H1 (cell line): ENCODE data around the gene KMT5B. TPM values are rescaled to one million over a fixed set of nuclear protein-coding genes. Genes with fewer than 3 reads are reported as not detected.

ENCODE experiments used
- ASH2L ChIP-seq: fragments of 200-600, 300-600 bp; sonication (generic); IDR thresholded peaks from one replicate; pipeline ENCODE4 v1.7.1; 2017; ENCODE audit warnings: low read length
- CEBPB ChIP-seq: IDR thresholded peaks from 2 replicates; pipeline ENCODE4 v1.6.1; 2012; ENCODE audit warnings: low read depth, low read length
- CHD2 ChIP-seq: IDR thresholded peaks from 2 replicates; pipeline ENCODE4 v1.6.1; 2012; ENCODE audit warnings: low read length, improper control_type of control experiment
- GABPA ChIP-seq: IDR thresholded peaks from 2 replicates; pipeline ENCODE4 v1.6.1; 2011; ENCODE audit warnings: mild to moderate bottlenecking, low read length, moderate library complexity, borderline replicate concordance; ENCODE audit not compliant: insufficient read depth
- JUND ChIP-seq: IDR thresholded peaks from 2 replicates; pipeline ENCODE4 v1.6.1; 2011; ENCODE audit warnings: mild to moderate bottlenecking, improper control_type of control experiment, low read length
- KDM1A ChIP-seq: fragments of 200-600, 300-600 bp; sonication (generic); IDR thresholded peaks from 2 replicates; pipeline ENCODE4 v1.7.1; 2016; ENCODE audit warnings: mild to moderate bottlenecking, low read length, borderline replicate concordance
- PHF8 ChIP-seq: fragments of 200-600 bp; sonication (generic); conservative IDR thresholded peaks from 2 replicates; pipeline ENCODE4 v1.7.1; 2012; ENCODE audit warnings: low read depth, mild to moderate bottlenecking, inconsistent platforms, low read length, moderate library complexity
- SP1 ChIP-seq: IDR thresholded peaks from 2 replicates; pipeline ENCODE4 v1.6.1; 2011; ENCODE audit warnings: low read depth, low read length
- TAF7 ChIP-seq: optimal IDR thresholded peaks from 2 replicates; pipeline ENCODE3; 2011; ENCODE audit warnings: low read depth, mild to moderate bottlenecking, inconsistent platforms, low read length, moderate library complexity, borderline replicate concordance
- polyA plus RNA-seq, 7 experiments: library from polyadenylated mRNA; depleted of rRNA in 3 of 7; stranded (reverse) in 5 of 7; unstranded in 2 of 7; fragments of >200 nt in 5 of 7; fragments of 200-250 nt in 2 of 7; gene quantifications; 1 replicate in 5 of 7; 2 replicates in 1 of 7; 4 replicates in 1 of 7; pipeline versions ENCODE4 v1.2.1 to v1.2.3, GENCODE V29; 2011 to 2013; ENCODE audit warnings: missing spikeins in 2 of 7, mixed read lengths in 2 of 7
- total RNA-seq: library from RNA; stranded (reverse); fragmentation: NEBNext Ultra II Directional; extraction: Animal tissue kit (Norgen Biotek cat#: 25700); gene quantifications from 2 replicates; pipeline ENCODE4 v1.2.1, GENCODE V29; 2021
- TF ChIP-seq, protein P1 (sequence below): fragments of 300-600 bp; sonication (generic); IDR thresholded peaks from 2 replicates; pipeline ENCODE4 v1.7.1; 2012; ENCODE audit warnings: low read length, moderate library complexity, mild to moderate bottlenecking, inconsistent platforms; ENCODE audit not compliant: insufficient replicate concordance
- TF ChIP-seq, protein P2 (sequence below): IDR thresholded peaks from 2 replicates; pipeline ENCODE4 v1.6.1; 2012; ENCODE audit warnings: inconsistent platforms

Gene KMT5B
- total and polyA plus RNA-seq, 2 of the 8 experiments (the other 6 are each of a cell fraction or from before 2014, with no cell fraction given), result 11.0 to 40.8 TPM

DNA sequence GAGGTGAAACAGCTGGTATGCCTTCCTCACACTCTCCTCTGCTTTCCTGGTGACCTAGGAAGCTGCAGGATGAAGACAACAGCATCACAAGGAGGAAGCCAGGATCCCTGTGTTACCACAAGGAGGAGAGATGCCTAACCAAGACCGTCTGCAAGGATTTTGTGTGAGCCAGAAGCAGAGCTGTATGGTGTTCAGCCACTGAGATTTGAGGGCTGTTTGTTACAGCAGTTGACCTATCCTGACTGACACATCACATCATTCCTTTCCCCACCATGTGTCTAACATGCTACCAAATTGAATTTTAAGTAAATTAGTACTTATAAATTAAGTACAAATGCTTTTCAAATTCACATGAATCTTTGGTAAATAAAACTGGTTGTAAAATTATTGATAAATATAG, 83.0 kb downstream of the KMT5B start (continued):
- TF ChIP-seq, protein P1, sequence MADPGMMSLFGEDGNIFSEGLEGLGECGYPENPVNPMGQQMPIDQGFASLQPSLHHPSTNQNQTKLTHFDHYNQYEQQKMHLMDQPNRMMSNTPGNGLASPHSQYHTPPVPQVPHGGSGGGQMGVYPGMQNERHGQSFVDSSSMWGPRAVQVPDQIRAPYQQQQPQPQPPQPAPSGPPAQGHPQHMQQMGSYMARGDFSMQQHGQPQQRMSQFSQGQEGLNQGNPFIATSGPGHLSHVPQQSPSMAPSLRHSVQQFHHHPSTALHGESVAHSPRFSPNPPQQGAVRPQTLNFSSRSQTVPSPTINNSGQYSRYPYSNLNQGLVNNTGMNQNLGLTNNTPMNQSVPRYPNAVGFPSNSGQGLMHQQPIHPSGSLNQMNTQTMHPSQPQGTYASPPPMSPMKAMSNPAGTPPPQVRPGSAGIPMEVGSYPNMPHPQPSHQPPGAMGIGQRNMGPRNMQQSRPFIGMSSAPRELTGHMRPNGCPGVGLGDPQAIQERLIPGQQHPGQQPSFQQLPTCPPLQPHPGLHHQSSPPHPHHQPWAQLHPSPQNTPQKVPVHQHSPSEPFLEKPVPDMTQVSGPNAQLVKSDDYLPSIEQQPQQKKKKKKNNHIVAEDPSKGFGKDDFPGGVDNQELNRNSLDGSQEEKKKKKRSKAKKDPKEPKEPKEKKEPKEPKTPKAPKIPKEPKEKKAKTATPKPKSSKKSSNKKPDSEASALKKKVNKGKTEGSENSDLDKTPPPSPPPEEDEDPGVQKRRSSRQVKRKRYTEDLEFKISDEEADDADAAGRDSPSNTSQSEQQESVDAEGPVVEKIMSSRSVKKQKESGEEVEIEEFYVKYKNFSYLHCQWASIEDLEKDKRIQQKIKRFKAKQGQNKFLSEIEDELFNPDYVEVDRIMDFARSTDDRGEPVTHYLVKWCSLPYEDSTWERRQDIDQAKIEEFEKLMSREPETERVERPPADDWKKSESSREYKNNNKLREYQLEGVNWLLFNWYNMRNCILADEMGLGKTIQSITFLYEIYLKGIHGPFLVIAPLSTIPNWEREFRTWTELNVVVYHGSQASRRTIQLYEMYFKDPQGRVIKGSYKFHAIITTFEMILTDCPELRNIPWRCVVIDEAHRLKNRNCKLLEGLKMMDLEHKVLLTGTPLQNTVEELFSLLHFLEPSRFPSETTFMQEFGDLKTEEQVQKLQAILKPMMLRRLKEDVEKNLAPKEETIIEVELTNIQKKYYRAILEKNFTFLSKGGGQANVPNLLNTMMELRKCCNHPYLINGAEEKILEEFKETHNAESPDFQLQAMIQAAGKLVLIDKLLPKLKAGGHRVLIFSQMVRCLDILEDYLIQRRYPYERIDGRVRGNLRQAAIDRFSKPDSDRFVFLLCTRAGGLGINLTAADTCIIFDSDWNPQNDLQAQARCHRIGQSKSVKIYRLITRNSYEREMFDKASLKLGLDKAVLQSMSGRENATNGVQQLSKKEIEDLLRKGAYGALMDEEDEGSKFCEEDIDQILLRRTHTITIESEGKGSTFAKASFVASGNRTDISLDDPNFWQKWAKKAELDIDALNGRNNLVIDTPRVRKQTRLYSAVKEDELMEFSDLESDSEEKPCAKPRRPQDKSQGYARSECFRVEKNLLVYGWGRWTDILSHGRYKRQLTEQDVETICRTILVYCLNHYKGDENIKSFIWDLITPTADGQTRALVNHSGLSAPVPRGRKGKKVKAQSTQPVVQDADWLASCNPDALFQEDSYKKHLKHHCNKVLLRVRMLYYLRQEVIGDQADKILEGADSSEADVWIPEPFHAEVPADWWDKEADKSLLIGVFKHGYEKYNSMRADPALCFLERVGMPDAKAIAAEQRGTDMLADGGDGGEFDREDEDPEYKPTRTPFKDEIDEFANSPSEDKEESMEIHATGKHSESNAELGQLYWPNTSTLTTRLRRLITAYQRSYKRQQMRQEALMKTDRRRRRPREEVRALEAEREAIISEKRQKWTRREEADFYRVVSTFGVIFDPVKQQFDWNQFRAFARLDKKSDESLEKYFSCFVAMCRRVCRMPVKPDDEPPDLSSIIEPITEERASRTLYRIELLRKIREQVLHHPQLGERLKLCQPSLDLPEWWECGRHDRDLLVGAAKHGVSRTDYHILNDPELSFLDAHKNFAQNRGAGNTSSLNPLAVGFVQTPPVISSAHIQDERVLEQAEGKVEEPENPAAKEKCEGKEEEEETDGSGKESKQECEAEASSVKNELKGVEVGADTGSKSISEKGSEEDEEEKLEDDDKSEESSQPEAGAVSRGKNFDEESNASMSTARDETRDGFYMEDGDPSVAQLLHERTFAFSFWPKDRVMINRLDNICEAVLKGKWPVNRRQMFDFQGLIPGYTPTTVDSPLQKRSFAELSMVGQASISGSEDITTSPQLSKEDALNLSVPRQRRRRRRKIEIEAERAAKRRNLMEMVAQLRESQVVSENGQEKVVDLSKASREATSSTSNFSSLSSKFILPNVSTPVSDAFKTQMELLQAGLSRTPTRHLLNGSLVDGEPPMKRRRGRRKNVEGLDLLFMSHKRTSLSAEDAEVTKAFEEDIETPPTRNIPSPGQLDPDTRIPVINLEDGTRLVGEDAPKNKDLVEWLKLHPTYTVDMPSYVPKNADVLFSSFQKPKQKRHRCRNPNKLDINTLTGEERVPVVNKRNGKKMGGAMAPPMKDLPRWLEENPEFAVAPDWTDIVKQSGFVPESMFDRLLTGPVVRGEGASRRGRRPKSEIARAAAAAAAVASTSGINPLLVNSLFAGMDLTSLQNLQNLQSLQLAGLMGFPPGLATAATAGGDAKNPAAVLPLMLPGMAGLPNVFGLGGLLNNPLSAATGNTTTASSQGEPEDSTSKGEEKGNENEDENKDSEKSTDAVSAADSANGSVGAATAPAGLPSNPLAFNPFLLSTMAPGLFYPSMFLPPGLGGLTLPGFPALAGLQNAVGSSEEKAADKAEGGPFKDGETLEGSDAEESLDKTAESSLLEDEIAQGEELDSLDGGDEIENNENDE, result no peak
- no peak for TF ChIP-seq JUND
- no peak for TF ChIP-seq CHD2
- TF ChIP-seq ASH2L, result no peak
- TF ChIP-seq TAF7, result no peak
- TF ChIP-seq, protein P2, sequence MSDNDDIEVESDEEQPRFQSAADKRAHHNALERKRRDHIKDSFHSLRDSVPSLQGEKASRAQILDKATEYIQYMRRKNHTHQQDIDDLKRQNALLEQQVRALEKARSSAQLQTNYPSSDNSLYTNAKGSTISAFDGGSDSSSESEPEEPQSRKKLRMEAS, result no peak
- TF ChIP-seq PHF8, result no peak
- no peak for TF ChIP-seq CEBPB
- TF ChIP-seq KDM1A, result no peak
- no peak for TF ChIP-seq SP1
- no peak for TF ChIP-seq GABPA
